Measurements from ENCODE around the gene ACMSD.

Gene ACMSD

DNA sequence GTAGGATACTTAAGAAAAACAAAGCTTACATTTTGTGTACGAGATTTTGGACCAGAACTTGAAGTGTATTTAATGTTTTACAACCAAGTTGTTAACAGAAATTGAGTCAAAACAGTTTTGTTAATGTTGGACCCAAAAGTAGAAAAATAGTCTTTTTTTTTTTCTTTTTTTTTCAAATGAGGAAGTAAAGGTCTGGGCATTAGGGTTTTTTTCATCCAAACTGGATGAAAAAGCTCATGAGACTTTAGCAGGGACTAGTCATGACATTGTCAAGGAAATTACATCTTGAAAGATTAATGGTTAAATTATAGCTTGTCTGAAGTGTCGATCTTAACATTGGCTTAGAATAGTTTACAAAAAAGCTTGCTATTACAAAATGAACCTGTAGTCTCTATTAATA lies 112.5 kb downstream of the ACMSD start:
- no peak for DNase-seq (ENCODE audit: low read depth)

Data from amniotic epithelial cell (primary cell).